HepG2 (cell line): ENCODE data around the gene TMEM131. TPM values are rescaled to one million over a fixed set of nuclear protein-coding genes. Genes with fewer than 3 reads are reported as not detected.

Experiments
- AGO2 ChIP-seq: fragments of 200-400 bp; formaldehyde crosslinking; optimal IDR thresholded peaks from 2 replicates; pipeline ENCODE3; 2017; ENCODE audit warnings: mild to moderate bottlenecking, low read depth, low read length, moderate library complexity
- CBX1 ChIP-seq: IDR thresholded peaks from one replicate; pipeline ENCODE4 v1.6.1; 2016; ENCODE audit warnings: antibody characterized with exemption, low read depth
- FUBP1 ChIP-seq: sonication (generic); formaldehyde crosslinking; IDR thresholded peaks from 2 replicates; pipeline ENCODE4 v1.5.1; 2020; ENCODE audit warnings: missing genetic modification reagents, mild to moderate bottlenecking, borderline replicate concordance
- LCORL ChIP-seq, 2 experiments: fragments of 450-650 bp in 1 of 2; sonication (generic) in 1 of 2; formaldehyde crosslinking in 1 of 2; IDR thresholded peaks; 2 replicates each; pipeline versions ENCODE4 v1.5.0 to v1.6.1; 2017 to 2020; ENCODE audit warnings: antibody characterized with exemption in 1 of 2, missing genetic modification reagents in 1 of 2
- RFXANK ChIP-seq: IDR thresholded peaks from 2 replicates; pipeline ENCODE4 v1.6.1; 2016
- SAP130 ChIP-seq: IDR thresholded peaks from 2 replicates; pipeline ENCODE4 v1.6.1; 2016; ENCODE audit warnings: low read depth
- ZBTB10 ChIP-seq: sonication (generic); formaldehyde crosslinking; IDR thresholded peaks from 2 replicates; pipeline ENCODE4 v1.4.0; 2020; ENCODE audit warnings: missing genetic modification reagents, borderline replicate concordance
- ZNF558 ChIP-seq: sonication (generic); formaldehyde crosslinking; IDR thresholded peaks from 2 replicates; pipeline ENCODE4 v1.9.0; 2022; ENCODE audit warnings: mild to moderate bottlenecking, missing genetic modification reagents, borderline replicate concordance
- polyA plus RNA-seq, 8 experiments: library from polyadenylated mRNA; depleted of rRNA in 3 of 8; stranded (reverse) in 7 of 8; unstranded in 1 of 8; fragments of >200 nt; fragmentation: Illumina TruSeq in 4 of 8; extraction: Trizol in 4 of 8; gene quantifications; 2 replicates each; pipeline versions ENCODE4 v1.2.1 to v1.2.3, GENCODE V29; 2011 to 2016; ENCODE audit warnings: low read depth in 4 of 8, missing spikeins in 1 of 8, mixed read lengths in 1 of 8; ENCODE audit not compliant: insufficient read depth in 1 of 8
- total RNA-seq, 5 experiments: library from RNA; depleted of rRNA; stranded (reverse); fragments of >200 nt; fragmentation: Illumina TruSeq; extraction: Trizol; gene quantifications; 2 replicates each; pipeline ENCODE4 v1.2.3, GENCODE V29; 2016; ENCODE audit warnings: low read depth in 1 of 5

TMEM131 gene
- total and polyA plus RNA-seq, 2 of the 13 experiments (the other 11 are each of a cell fraction or from before 2014, with no cell fraction given), result 17.9 to 19.5 TPM

DNA sequence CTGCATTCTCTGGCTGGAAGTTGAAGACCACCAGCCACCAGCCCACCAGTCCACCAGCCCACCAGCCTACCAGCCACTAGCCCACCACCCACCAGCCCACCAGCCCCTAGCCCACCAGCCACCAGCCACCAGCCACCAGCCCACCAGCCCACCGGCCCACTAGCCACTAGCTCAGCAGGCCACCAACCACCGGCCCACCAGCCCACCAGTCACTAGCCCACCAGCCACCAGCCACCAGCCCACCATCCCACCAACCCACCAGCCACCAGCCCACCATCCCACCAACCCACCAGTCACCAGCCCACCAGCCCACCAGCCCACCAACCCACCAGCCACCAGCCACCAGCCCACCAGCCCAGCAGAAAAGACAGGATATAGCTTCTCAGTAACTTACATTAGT lies 18.6 kb upstream of the TMEM131 start (continued):
- TF ChIP-seq FUBP1 (CRISPR knock-in tag) (no peak), RFXANK (no peak), LCORL (IDR thresholded peaks at IDR 0.05) (no peak), LCORL (CRISPR knock-in tag; IDR thresholded peaks at IDR 0.05) (no peak), ZNF558 (CRISPR knock-in tag) (no peak), SAP130 (CRISPR knock-in tag) (no peak), ZBTB10 (CRISPR knock-in tag) (no peak), CBX1 (no peak), AGO2 (no peak)
